ENCODE measurements around the gene NACC2.

The NACC2 gene

DNA sequence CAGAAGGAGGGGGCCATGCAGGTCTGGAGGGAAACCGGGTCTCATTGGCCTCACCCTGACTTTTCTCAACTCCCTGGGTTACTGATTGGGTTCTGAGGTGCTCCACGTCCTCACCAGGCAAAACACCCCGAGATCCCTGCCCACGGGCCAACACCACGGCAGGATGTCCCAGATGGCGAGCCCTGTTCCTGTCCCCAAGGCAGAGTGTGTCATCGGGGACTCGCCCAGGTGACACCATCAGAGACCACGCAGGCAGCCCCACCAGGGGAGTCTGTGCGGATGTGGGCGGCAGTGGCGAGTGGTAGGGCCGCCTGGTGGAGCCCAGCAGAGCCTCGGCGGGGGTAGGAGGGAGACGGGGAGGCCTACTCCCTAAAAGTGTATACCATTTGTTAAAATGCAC is 74.9 kb downstream of the NACC2 start:
- no peak for DNase-seq

DNA sequence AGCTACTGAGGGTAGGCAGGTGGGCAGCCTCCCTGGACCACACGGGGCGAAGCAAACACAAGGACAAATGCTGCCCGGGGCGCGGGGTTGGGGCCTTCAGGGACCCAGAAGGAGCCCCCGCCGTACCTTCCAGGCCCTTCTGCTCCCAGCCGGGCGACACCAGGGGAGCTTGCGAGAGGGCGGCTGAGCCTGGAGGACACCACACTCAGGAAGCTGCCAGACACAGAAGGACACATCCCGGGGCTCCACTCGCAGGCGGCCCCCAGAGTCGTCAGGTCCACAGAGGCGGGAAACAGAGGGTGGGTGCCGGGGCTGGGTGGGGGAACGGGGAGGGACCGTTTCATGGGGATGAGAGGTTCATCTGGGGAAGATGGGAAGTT is 75.4 kb downstream of the NACC2 start:
- no peak for DNase-seq

DNA sequence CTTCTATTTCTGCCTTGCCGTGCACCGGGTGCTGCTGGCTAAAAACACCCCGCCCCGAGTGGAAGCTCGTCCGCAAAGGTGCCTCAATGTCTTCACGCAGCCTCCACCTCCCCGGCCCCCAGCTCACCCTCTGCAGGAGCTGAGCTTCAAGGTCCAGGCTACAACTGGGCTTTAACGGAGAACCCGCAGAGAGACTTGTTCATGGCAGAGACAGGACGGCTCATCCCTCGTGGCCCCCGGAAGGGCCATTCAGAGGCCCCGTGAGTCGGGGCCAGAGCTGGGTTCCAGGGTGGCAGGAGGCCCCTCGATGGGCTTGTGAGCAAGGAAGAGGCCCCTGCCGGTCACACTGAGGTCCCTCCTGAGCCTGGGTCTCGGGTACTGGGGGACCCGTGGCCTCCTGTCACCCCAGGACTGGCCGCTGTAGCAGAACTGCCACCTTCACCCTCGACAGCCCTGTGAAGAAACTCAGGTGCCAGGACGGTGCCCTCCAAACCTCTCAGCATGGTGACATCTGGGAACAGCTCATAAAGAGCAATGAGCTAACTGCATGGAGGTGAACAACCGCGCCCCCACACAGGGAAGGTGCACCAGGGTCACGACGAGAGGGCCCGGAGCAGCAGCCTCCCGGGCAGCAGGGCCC is 75.9 kb downstream of the NACC2 start:
- DNase-seq, result no peak

DNA sequence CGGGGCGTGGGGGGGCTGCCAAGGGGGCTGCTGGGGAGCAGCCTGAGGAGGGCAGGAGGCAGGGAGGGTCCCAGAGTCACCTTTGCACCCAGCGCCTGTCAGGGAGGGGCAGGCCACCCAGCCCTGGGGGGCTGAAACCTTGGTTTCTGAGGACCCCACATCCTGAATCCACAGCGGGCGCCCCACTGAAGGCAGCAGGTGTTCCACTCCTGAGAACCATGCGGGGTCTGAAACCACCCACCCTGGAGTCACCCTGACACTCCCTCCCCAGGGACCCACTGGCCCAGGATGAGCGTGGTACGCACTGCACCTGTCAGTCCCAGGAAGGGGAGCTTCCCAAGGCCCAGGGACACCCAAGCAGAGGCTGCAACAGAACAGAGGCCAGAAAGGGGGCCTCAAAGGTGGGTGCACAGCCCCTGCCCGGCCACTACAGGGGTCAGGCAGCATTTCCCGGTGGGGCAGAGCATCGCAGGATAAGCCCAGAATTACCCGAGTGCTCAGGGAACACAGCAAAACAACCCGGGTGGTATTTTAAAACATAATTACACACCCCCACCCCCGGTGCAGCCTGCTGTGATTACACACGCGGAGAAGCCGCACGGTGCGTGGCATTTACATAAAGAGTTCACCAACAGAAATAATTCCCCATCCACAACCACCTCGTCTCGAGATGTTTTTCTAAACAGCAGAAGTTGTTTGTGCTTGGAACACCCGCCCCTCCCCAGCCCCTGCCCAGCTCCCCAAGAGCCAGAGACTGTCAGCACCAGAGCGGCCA is 76.6 kb downstream of the NACC2 start:
- DNase-seq, result no peak

DNA sequence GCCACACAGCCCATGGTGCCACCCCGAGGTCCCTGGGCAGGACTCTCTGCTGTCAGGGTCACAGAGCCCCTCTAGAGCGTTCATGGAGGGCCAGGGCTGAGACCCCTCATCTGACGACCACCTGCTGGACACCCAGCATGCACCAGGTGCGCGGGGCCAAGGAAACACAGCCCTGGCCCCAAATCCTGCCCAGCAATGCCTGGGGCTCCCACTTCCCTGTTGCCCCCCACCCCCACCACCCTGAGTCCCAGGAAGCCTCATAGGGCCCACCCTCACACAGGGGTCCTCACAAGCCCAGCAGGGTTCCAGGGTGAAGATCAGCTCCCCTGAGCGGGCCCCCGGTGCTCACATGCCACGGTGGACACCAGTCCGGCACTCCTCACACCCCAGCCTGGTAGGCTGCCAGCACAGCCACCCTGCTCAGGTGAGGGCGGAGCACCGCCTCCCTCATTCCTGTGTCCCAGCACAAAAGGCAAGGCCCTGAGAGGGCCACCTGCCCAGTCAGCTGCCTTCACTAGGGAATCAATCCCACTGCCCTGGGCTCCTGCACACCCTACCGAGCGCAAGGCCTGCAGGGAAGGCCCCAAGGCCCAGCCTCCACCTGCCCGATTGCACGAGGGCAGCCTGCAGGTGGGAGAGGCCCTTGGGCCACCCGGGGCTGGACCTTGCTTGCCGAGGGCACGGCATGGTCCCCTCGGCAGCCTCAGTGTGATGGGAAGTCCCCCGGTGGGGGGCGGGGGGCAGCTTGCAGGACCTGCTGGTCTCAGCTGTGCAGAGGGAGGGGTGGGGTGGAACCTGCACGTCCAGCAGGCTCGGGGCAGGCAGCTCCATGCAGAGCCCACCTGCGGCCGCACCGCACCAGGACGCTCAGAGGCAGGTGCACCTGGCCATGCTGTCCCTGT is 77.5 kb downstream of the NACC2 start:
- DNase-seq, result no peak

DNA sequence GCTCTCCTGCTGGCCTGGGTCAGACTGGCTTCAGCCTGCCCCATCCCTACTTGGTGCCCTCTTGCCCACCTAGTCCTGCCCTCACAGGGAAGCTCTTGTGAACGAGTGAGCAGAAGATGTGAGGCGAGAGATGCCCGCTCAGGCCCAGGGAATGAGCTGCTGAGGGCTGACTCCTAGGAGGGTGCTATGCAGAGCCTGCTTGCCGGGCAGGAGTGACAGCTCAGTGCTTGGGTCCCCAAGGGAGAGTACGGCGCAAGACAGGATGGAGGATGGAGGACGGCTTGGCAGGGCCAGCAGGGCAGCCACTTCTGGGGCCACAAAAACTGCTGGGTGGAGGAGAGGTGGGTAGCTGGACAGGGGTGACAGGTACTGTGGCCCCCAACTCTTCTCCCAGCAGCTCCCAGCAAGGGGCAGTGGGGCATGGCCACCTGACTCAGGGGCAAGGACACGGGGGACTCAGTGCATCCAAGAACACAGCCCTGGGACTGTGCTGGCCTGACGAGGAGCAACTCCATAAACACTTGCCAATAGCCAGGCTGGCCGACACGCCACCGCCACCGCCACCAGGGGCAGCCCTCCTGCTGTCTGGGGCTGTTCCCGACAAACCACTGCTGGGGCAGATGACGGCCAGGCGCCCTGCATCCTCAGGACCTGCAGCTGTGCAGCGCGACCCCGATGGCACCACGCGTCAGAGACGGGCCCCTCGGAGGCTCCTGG is 78.4 kb downstream of the NACC2 start:
- no peak for DNase-seq

DNA sequence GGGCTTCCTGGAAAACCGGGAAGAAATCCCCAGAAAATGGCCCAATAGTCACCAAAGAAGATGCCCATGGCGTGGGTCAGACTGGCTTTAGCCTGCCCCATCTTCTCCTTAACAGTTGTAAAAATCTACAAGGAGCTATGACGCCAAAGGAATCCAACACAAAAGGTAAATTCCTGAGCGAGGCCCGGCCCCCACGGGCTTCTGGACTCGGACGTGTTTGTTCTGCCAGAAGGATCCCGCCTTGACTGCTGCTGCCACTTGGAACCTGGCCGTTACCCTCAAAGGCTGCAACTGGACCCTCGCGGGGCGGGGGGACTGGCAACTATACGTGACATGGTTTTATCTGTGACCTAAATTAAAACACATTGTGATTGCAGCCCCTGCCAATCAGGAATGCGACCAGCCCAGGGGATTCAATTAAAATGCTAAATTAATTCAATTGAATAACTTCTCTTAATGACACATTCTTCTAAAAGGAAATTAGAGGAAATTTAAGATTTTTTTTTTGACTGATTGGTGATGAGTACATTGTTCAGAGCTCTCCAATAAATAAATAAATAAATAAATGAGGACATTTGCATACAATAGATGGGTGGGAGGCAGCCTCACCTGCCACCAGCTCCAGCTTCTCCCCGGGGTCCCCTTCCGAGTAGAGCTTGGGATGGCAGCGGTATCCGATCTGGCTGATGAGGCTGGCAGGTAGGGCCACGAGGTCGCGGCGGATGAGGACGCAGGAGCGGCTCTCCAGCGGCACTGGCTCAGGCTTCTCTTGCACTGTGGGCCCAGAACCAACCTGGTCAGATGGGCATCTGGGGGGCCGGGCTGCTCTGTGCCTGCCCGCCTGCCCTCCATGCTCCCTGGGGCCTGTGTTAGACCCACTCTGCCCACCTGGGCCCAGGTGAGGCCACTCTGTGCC is 79.2 kb downstream of the NACC2 start:
- DNase-seq, result no peak

DNA sequence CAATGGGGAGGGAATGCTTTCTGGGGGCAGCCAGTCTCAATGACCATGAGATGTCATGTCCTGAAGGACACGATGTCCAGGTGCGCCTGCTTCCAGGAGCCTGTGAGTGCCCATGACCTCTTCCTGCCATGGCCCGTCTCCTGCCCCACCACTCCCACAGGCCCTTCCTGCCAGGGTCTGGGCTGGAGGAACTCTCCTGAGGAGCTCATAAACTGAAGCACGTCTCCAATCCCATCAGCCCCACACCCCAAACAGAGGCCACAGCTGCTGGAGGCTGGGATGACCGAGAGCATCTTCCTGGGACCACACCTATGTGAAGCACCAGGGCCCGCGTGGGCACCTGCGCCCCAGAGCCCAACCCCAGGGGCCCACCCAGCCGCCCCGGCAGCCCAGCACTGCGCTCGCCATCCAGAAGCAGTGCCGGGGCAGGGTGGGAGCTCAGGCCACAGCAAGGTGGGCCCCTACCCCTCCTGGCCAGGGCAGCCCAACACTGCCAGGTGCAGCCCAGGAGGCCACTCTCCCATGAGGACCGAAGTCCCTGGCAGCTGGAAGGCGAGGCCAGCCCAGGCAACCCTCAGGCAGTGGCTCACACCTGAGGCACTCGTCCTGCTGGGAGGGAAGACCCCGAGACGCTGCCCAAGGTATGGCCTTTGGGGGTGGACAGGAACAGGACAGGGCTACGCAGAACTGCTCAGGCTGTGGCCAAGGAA is 80.0 kb downstream of the NACC2 start:
- no peak for DNase-seq

DNA sequence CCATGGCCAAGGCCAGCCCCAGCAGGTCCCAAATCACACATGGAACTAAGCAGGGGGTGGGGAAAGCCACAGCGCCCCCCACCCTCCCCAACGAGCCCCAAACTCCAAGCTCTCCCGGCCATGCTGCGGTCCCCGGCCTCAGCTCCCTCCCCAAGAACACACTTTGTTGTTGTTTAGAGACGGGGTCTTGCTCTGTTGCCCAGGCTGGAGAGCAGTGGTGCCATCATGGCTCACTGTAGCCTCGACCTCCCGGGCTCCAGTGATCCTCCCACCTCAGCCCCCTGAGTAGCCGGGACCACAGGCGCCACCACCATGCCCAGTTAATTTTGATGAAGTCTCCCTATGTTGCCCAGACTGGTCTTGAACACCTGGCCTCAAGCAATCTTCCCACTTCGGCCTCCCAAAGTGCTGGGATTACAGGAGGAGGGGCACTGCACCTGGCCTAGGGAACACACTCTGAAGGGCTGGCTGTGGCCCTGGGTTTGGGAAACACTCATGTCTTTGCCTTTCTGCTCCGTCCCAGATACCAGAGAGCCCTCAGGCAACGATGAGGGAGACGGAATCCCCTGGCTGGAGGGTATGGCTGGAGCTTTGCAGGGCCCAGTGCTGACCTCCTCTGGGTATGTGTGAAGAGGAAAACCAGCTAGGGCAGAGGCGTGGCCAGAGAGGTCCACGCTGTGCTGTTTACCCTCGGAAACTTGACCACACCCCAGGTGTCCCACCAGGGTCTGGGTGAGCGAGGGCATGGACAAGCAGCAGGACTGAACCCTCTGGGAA is 80.8 kb downstream of the NACC2 start:
- no peak for DNase-seq

DNA sequence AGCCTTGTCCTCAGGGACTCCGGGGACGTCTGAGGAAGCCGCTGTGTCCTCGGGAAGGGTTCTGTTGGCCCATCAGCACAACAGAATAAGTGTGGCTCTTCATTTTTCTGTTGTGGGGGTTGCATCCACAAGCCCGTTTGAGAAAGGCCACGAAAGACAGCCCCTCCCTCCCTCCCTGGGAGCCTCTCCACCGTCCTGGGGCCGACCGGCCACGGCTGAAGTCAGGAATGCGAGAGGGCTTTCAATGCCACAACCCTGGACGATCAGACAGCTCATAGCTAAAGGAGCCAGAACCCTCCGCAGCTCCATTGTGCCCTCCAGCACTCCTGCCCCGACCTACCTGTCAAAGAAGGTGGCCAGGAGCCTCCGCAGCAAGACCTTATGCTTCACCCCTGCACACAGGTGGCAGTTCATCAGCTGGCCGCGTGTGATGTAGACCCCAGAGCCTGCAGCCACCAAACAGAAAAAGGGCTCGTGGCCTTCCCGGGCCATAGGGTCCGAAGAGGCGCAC is 81.5 kb downstream of the NACC2 start:
- DNase-seq, result no peak

DNA sequence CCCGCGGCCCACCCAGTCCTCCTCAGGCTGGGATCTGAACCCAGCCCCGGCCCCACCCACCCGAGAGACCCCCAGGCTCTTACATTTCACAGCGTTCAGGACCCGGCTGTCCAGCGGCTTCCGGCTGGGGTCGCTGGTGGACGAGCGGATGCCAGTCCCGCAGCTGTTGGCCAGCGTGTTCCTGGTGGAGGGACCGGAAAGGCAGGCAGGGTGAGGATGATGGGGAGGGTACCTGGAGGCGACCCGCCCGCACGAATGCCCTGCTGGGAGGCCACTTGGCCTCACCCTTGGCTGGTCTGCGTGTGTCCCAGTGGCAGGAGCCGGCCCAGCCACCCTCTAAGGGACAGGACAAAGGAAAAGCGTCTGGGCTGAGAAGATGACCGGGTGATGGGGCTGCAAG is 82.0 kb downstream of the NACC2 start:
- no peak for DNase-seq

DNA sequence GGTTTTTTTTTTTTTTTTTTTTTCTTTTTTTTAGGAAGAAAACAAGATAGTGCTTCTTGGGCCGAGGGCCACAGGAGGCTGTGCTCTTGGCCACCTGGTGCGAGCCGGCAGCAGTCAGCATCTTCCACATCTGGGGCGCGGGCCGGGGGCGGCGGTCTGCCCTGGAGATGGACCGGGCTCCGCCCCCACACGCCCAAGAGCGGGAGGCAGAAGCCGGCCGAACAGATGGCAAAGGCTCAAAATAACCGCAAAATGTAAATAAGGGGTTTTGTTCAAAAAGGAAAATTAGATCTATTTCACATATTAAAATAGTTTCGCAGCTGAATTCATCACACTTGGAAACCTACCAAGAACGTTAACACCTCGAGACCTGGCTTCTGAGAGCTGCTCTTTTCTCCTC is 82.4 kb downstream of the NACC2 start:
- DNase-seq, result no peak

DNA sequence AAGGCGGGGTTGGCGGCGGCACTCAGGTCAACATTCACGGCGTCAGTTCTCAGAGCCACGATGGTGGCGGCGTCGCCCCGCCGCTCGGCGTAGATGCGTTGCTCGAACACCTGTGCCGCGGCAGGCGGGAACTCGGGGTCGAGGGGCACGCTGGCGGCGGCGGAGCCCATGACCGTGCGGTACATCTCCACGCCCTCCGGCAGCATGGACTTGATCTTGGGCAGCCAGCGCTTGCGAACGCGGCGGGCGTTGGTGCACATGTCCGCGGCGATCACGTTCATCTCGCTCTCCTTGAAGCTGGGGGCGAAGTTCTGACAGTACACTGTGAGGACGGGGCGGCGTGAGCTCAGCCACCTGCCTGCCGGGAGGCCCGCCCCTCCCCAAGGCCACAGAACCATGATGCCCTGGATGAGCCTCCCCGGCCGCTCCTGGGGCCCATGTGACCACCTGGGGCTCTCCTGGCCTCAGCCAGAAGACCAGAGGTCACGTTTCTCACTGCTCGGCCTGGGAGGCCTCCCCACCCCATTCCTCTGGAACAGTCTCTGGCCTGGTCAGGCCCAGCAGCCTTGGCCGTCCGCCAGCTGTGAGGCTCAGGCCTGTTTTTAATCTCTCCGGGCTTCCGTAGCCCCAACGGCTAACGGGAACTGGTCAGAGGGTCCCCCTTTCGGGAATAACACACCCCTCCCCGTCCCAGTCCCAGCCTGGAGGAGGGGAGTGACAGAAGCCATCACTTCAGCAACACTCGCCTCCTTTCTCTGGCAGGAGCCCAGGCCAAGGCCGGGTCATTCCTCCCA is 83.2 kb downstream of the NACC2 start:
- no peak for DNase-seq

DNA sequence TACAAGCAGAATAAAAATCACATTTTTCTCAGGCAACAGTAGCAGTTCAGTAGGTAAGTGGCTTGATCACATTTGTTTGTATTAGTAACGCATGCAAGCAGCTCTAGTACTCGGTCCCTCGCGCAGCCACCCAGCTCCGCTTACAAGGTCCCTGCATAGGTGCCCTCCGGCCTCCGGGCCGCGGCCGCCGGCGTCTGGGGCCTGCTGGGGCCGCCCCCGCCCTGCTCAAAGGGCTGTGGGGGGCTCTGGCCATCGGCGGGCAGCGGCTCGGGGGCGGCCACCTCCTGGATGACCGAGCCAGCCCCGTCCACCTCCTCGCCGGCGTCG is 83.8 kb downstream of the NACC2 start:
- DNase-seq, result no peak

DNA sequence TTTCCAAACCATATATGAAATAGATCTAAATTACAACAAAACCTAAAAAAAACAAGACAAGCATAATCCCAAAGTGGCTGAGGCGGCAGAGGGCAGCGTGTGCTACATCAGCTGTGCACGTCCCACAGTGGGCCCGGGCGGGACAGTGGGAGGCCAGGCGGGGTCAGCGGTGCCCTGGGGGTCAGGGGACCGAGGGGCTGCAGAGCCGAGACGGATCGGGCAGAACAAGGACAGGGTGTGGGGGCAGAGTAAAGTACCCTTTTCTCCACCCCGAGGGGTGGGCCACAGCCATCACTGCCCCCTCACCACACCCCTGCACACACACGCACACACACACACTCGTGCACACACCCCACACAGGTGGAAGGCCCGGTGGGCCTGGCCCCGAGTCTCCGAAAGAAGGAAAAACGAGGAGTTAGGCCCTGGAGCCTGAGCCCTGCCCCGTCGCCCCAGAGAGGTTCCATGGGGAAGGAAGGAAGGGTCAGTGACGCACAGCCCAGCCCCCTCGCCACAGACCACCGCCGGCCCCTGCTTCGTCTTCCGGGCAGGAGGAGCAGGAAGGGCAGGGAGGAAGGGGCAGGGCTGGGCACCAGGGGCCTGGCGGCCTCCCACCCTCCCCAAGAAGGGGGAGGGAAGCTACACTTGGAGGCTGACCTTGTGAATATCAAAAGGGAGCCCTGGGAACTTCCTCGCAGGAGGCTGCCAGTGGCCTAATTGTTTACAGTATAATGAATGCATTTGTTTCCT is 84.3 kb downstream of the NACC2 start:
- DNase-seq, result no peak

DNA sequence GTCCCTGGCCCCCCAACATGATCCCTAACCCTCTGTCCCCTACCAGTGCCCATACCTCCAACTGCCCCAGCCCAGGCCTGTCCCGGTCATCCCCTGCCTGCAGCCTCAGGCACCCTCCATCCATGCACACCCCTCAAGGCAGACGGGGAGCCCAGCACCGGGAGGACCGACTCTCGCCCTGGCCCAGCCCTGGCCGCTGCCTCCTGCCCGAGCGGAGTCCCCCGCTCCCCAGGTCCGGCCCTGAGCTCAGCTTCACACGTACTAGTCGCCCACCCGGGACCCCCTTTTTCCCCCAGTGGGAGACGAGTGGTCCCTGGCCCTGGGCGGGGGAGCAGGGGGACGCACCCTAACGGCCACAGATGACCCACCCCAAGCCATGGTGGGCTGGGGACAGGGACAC is 84.9 kb downstream of the NACC2 start:
- no peak for DNase-seq

DNA sequence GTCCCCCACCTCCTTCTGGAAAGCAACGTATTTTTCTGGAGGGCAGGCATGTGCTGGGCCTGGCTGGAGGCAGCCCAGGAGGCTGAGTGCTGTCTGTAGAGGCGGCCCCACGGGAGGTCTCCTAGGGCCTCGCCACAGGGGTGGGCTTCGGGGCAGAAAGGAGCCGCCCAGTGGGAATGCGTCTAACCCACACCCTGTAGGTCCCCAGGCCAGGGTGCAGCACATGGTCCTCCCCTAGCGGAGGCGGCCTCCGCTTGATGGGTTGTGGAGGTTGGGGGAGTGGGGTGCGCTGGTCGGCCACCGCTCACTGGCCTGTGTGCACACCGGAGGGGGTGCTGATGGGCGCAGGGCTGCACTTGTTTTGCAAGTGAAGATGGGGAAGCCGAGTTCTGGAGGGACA is 85.6 kb downstream of the NACC2 start:
- no peak for DNase-seq

DNA sequence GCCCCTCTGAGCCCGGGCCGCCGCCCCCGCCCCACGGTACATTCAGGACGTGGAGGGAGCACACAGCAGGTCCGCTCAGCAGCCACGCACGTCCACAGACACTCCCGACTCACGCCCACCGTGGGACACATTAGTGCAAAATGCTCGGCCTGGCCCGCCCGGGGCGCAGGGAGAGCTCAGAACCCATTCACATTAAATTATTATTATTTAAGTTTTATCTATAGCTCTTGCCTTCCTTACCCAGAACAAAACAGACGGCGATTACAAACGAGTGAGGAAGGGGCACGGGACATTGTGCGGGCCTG is 86.4 kb downstream of the NACC2 start:
- no peak for DNase-seq
